OCI-LY1 (cell line): Measurements from ENCODE around the gene NSFL1C.

Experiments
- CTCF ChIP-seq: fragments of 200-600 bp; sonication (generic), shearing (Covaris generic); IDR thresholded peaks from 2 replicates; pipeline ENCODE4 v1.5.1; 2017; ENCODE audit warnings: mild to moderate bottlenecking, antibody characterized with exemption, low read length, moderate library complexity, mixed read lengths
- EZH2 ChIP-seq: fragments of 200-600 bp; sonication (generic), shearing (Covaris generic); IDR thresholded peaks from 2 replicates; pipeline ENCODE4 v1.8.0; 2017; ENCODE audit warnings: borderline replicate concordance, mixed run types, mild to moderate bottlenecking, antibody characterized with exemption, low read length, moderate library complexity, mixed read lengths

DNA sequence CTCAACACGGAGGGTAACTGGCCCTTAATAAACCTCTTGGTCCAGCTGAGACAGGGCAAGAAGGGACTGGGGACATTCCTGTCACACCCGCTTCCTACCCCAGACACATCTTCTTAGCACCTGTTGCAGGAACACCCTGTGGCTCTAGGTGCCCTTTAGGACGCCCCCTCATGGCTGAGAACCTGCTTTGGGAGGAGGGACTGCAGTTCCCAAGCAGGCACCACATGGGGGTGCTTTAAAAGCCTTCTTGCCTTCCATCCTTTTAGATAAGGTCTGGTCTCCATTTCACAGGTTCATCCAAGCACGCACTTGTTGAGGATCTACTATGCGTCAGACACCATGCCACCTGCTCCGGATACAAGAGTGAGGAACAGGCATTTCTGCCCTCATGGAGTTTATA is 26.6 kb downstream of the NSFL1C start:
- TF ChIP-seq CTCF (peak; percentile 84), EZH2 (no peak)
